GM19452 (cell line): Measurements from ENCODE around the gene ARHGEF25.
"Not testable (repeated sequence)": the region's sequence is repeated elsewhere in the genome, so short reads cannot be mapped to it uniquely, and the experiment has no call there.

ENCODE experiments used
- ATAC-seq: cut with Tn5 transposase; IDR thresholded peaks from one replicate; pipeline ENCODE4 v1.9.1; 2021; ENCODE audit not compliant: unreplicated experiment

The ARHGEF25 gene

DNA sequence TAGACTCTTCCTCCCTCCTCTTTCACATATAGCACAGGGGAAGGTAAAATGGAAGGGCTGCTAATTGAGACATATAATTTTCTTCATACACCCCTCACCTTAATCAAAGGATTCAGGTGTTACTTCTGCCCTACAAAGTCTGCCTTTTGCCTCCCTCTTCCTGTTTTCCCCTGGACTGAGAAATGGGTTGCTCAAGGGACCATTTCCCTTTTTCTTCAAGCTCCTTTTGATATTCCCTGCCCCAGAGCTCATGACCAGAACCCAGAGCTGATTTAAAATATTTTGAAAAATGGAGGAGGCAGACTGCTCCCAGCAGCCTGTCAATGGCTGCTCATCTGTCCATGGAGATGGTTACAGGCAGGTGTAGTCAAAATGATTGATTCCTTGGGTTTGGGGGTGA lies 26.5 kb upstream of the ARHGEF25 start:
- no peak for ATAC-seq

DNA sequence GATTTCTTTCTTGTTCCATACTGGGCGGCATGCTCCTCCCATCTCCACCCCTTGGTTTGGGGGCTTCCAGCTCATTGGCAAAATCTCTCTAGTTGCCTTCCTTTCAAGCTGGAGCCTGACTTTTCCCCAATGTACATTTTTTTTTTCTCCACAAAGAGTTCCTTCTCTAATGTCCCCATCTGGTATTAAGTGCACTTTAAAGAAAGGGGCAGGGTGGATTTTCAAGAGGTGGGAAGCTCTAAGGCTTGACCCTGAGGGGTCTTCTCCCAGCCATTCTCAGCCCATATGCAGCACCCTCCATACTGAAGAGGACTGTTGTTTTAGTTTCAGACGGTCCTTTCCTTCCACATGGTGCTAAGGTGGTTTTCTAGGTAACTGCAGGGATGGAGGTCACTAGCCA lies 26.1 kb upstream of the ARHGEF25 start:
- ATAC-seq, result no peak

DNA sequence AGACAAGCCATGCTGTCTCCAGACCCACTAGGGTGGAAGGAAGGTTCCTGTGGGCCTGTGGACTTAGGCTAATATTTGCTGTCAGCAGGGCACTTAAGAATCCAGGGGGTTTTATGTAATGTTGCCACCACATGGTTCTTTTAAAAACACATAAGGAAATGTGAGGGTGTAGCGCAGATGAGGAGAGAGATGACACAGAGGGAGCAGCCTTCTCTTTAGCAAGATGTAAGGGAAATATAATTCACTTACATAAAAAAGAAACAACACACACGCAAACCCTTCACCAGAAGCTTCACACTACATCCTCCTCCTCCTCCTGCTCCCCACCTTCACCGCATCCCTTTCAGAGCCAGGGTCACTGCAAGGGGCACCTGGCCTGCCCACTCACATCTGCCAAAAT lies 25.1 kb upstream of the ARHGEF25 start:
- ATAC-seq, result no peak

DNA sequence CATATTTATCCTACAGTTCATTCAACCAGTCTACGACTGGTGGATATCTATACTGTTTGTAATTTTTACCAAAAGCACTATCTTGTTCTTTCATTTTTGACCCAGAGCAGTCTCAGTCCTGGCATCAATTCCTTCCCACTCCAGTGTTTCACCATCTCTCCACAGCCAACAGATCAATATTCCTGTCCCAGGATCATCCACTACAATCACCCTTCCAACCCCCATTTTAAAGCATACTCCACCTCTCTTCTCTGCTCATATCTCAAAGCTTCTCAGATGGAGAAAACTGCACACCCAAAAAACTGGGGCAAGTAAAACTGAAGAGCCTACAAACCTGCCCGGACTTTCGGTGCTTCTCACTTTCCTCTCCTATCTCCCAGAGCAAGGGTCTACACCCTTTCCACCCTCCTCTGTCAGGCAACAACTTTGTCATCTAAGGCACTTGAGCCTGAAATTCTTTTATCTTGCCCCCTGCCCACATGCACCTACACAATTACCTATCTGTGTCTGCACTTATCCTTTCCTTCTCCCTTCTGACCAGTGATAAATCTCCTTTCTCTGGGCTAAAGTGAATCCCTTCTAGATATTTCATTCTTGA lies 24.3 kb upstream of the ARHGEF25 start:
- ATAC-seq, result no peak

DNA sequence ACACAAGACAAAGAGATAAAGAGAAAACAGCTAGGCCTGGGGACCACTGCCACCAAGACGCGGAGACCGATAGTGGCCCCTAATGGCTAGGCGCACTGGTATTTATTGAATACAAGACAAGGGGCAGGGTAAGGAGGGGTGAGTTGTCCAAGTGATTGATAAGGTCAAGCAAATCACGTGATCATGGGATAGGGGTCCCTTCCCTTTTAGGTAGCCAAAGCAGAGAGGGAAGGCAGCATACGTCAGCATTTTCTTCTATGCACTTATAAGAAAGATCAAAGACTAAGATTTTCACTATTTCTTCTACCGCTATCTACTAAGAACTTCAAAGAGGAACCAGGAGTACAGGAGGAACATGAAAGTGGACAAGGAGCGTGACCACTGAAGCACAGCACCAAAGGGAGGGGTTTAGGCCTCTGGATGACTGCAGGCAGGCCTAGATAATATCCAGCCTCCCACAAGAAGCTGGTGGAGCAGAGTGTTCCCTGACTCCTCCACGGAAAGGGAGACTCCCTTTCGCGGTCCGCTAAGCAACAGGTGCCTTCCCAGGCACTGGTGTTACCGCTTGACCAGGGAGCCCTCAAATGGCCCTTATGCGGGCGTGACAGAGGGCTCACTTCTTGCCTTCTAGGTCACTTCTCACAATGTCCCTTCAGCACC lies 22.2 kb upstream of the ARHGEF25 start:
- not testable (repeated sequence) for ATAC-seq

DNA sequence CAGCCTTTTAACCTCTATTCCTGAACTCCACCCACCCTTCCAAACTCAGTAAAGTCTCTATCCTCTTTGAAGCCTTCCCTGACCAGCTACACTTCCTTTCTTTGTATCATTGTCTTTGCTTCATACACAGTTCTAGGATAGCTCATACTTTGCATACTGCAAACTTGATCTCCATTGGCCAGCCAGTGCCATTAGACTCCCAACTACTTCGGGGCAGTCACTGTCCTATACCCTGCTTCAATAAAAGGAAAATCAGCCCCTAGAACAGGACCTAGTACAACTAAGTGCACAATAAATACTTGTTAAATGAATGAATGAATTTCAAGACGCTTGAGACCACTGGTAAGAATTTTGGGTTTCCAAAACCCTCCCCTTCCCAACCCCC lies 20.8 kb upstream of the ARHGEF25 start:
- ATAC-seq, result no peak

DNA sequence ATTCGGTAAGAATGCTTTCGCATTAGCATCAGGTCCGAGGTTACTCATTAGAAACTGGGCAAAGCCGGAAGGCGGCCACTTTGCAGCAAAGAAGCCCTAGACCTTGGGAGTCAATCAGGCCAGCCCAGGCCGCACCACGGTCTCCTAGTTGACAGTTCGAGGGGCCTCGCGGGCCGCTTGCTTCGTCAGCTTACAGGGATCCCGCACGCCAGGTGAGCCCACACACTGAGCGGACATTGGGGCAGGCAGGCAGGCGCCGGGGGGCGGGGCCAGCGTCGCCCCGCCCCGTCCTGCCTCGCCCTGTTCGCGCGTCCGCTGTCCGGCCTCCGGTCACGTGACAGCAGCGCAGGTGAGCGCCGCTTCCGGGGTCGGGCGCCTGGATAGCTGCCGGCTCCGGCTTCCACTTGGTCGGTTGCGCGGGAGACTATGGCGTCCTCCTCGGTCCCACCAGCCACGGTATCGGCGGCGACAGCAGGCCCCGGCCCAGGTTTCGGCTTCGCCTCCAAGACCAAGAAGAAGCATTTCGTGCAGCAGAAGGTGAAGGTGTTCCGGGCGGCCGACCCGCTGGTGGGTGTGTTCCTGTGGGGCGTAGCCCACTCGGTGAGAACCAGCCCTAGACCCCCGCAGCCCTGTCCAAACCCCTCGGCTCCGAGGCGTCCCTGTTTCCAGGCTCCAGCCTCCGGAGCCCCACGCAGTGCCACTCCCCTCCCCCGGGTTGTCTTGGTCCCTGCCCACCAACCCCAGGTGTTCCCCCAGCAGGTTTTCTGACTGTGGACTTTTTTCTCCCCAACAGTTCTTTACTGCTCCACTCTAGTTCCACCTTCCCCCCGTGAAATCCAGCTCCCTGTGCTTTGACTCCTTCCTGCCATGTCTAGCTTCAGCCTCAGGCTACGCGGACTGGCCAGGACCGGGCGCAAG lies 20.1 kb upstream of the ARHGEF25 start, which contains the start of gene PIP4K2C:
Gene PIP4K2C (plus strand): TSS at position 329 of the 918 bp plus-strand sequence. CDS start 98 bp downstream, at position 427.
- peak; percentile 95 for ATAC-seq

DNA sequence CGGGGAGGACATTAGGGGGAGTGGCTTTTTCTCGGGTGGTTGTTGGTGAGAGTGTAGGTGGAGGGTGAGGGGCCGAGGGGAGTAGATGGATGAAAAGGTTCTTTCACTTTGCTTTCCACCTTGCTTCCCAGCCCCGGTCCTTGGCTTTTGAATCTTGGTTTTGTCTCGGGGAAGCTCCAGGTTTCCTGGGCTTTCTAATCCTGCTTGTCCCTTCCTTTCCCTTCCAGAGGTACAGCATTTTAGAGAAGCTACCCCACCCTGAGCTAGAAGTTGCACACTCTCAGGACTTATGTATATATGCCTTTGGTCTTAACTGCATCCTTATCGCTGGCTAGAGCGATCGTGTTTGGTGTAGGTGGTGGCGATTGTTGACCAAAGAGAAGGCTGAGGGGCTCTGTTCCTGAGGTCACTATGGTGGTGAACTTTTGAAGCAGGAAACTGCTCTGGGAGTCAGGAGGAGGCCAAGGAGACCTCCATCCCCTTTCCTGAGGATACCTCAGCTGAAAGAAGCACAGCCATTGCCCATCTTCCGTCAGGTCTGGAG lies 19.4 kb upstream of the ARHGEF25 start:
- no peak for ATAC-seq

DNA sequence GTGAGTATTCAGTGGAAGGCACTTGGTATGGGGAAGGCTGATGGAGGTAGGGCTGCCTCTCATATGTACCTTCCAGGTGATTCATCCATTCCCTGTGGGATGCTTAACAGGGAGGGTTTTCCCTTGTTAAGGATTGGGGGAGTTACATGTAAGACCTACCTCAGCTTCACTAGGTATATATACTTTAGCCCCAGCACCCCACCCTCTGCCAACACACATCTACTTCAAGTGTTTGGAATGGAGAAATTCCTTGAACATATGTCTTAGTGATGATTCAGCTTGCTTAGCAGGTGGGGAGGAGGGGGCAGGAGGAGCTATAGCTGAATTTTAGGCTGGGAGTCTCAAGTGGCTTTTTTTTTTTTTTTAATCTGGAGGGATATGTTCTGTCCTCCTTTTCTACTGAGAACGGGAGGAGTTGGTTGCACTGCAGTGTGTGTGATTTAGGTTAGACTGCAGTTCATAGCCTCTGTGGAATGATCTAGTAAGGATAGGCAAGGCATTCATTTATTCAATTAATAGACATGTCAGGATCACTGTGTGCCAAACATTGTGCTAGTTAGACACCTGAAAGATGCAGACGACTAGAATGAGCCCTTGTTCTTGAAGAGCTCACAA lies 18.6 kb upstream of the ARHGEF25 start:
- ATAC-seq, result no peak

DNA sequence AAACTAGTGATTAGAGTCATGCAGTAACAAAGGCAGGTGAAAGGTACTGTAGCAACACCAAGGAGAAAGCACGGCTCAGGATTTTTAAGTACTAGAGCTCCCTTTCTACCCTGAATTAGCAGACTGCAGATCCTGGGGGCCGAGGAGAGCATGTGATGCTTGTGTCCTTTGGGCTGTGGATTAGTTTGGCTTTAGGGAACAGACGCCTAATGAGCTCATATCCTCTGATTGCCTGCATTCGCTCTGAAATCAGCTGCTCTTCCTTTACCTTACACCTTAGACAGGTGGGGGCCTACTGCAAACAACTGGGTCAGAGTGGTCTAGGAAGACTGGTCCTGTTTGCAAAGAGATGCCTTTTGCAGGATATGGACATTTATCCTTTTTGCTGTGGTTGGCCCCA lies 18.0 kb upstream of the ARHGEF25 start:
- no peak for ATAC-seq

DNA sequence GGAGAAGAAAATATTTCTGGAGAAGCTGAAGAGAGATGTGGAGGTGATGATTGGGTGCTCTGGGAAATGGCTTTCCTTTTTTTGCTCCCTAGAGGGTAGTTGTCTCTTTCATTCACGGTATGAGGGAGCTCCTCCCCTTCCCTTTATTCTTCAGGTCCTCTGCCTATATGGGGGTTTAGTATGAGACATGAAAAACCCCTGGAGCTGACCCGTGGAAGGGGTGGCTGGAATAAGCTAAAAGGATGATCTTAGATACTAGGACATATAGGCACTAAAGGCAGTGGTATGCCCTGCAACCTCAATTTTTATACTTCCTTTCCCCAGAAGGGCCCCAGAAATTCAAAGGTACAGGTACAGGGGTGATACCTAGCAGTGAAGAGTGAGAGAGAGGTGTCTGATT lies 10.8 kb upstream of the ARHGEF25 start:
- no peak for ATAC-seq

DNA sequence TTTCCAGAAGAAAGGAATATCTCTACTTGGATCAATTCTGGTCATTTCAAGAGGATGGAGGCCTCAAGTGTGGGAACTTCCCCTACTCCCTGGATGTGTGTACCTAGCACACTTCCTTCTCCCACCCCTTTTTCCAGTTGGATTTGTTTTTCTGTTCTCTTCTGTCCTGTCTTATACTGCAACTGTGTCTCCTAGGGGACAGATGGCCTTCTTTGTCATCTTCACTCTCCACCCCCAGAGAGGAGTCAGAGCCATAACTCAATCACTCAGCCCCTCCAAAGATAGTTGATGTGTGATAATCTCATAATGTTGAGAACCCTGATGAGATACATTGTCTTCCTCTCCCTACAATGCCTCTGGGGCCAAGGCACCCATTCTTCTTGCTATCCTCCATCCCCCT lies 8.7 kb upstream of the ARHGEF25 start:
- no peak for ATAC-seq

DNA sequence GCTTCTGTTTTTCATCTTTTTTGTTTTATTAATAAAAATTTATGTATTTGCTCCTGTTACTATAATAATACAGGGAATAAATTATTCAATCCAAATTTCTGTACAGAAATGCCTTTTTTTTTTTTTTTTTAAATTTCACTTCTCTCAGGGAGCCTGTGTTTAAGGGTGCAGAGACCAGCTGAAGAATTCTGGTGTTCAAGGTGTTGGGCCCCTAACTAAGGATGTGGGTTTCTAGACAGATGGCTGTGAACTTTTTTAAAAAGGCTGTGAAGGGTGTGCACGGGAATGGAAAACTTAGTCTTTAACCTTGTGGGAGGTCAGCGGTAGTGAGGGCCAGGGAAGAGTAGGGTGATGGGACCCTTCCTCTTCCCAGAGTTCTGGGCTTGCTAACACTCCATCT lies 7.9 kb upstream of the ARHGEF25 start:
- no peak for ATAC-seq

DNA sequence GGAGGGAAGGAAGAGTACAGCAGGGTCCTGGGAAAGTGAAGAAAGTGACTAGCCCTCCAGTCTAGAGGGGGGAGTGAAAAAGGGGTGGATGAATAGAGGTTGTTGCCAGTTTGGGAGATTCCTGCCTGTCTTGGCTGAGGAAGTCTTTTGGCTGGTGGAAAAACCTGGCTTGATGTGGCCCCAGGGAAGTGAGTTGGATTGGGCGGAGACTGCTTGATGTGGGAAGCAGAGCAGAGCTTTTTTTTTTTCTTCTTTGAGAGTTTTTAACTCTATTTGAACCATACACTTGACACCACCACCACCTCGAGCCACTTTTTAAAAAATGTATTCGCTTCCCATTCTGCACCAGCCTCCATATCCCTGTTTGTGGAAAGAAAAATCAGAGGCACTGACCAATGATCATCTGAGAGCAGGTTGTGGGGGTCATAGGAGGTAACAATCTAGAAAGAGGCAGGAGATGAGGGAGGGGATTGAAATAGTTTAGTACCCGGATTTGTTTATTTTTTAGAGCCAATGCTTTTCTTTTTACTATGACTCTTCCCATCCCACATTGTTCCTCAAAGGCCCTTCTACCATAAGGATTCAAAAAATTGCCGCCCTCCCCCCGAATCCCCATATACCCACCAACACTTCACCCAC lies 7.3 kb upstream of the ARHGEF25 start:
- ATAC-seq, result no peak

DNA sequence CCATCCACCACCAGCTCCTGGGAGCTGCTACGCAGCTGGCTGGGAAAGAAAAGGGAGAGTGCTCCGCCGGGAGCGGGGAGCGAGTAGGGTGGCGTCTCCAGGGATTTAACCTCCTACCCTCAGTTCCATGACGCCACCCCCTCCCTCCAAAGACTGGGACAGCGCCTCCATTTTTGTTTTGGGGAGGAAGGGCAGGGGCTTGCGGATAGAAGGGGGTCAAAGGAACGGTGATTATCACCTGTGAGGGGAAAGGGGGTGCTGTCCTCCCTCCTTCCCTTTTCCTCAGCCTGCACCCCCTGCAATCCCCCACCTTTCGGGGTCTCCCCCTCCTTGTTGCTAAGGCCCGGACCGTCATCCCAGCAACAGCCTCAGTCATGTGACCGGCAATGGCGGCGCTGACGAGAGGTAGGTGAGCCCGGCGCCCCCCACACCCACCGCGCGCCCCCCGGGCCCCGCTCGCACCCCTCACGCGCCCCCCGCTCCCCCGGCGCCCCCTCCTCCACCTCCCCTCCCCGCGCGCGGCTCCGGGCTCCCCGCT lies 6.7 kb upstream of the ARHGEF25 start, which contains the start of gene DTX3:
Gene DTX3 (plus strand): TSS at position 371 of the 538 bp plus-strand sequence. CDS start 1,694 bp downstream, outside the sequence.
- no peak for ATAC-seq

DNA sequence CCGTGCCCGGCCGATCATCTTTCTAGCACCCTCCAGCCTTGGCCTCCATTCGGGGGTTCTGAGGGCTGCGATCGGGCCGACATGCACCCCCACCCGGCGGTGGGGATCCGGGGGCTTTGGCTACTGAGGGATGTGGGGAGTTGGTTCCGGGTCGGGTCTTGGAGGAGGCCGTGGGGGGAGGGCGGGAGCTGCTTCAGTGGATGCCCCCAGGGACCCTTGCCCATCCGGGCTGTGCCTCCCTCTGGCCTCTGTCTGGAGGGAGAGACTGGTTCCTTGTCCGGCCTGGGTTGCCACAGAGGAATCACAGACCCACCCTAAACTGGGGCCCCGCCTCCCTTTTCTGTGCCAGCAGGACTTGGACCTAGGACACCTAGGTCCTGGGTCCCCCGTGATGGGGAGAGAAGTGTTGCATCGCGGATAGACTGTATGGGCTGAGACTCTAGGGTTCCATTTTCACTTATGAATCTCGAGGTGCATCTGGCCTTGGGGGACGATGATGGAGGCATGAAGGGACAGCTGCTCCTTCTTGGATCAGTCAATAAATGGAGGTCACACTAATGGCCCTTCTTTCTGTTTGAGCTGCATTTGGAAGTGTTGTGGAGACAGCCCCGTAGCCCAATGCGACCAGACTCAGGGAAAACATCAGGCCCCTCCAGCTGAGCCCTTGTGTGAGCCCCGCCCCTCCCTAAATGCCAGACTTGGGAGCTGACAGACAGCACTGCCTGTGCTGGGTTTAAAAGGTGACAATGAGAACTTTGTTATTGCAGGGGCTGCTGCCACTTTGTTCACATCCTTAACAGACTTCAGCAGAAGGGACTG lies 6.0 kb upstream of the ARHGEF25 start:
- no peak for ATAC-seq

DNA sequence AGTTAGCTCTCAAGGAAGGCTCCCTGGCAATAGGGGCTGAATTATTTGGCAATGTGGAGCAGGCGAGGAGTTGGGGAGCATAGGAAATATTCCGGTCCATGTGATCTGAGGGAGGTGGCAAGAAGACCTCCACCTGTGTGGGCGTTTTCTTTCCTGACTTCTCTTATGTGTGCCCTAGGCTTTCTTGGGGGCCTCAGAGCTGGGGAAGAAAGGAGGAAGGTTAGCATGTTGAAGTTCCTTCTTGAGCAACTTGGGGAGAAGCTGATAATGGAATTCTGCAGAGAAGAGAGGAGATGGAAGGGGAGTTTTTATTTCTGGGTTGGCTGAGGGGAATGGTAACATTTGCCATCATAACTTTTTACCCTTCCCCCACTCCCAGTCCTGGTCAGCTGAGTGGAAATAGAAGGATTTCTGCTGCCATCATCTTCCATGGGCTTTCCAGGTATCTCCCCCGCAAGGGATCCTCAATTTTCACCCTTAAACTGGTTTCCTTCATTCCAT lies 5.4 kb upstream of the ARHGEF25 start:
- ATAC-seq, result no peak

DNA sequence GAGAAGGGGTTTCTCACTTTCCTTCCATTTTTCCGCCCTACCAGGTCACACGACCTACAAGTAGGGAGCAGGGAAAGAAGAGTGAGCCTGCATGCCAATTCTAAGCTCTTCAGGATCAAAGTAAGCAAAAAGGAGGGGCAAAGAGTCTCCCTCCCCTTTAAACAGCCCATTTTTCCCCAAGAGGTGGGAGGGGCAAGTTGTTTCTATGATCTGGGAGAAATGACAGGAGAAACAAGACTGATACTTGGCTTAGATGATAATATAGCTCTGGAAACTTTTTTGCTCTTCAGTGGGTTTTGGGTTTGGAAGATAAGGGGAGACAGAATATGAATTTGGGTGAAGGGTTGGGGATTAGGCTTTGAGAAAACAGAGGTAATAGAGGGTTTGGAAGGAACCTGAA lies 4.8 kb upstream of the ARHGEF25 start:
- ATAC-seq, result no peak

DNA sequence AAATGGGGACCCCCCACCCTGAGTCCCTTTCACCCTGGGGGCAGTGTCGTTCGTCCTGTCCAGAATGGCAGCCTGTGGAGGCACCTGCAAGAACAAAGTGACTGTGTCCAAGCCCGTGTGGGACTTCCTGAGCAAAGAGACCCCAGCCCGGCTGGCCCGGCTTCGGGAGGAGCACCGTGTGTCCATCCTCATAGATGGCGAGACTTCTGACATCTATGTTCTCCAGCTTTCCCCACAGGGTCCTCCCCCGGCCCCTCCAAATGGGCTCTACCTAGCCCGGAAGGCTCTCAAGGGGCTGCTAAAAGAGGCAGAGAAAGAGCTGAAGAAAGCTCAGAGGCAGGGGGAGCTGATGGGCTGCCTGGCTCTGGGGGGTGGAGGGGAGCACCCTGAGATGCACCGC lies 4.4 kb upstream of the ARHGEF25 start:
- ATAC-seq, result no peak
